OCI-LY3 (cell line): Measurements from ENCODE around the gene AANAT.

Experiments used
- EZH2phosphoT487 ChIP-seq: fragments of 200-600 bp; shearing (Covaris generic); IDR thresholded peaks from 2 replicates; pipeline ENCODE4 v1.6.1; 2018; ENCODE audit warnings: antibody characterized with exemption, mixed run types, low read depth
- TF ChIP-seq, protein P1 (sequence below): fragments of 200-600, 300-600 bp; sonication (generic); IDR thresholded peaks from 2 replicates; pipeline ENCODE4 v1.5.1; 2014; ENCODE audit warnings: antibody characterized with exemption, low read length, low read depth

DNA sequence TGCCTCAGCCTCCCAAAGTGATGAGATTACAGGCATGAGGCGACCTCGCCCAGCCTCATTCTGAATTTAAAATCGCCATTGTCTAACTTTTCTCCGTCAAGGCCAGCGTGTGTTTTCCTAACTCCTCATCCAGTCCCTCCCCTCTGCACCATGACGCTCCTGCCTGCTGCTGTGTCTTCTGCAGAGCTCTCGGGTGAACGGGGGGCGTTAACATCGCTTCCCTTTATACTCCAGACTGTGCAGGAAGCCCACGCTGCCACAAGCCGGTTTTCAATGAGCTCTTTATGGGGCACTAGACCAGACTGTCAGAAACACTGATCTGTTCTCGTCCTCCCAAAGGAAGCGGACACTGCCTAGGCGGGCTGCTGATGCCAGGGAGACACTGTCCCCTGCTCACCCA, 13.2 kb downstream of the AANAT start:
- TF ChIP-seq, protein P1, sequence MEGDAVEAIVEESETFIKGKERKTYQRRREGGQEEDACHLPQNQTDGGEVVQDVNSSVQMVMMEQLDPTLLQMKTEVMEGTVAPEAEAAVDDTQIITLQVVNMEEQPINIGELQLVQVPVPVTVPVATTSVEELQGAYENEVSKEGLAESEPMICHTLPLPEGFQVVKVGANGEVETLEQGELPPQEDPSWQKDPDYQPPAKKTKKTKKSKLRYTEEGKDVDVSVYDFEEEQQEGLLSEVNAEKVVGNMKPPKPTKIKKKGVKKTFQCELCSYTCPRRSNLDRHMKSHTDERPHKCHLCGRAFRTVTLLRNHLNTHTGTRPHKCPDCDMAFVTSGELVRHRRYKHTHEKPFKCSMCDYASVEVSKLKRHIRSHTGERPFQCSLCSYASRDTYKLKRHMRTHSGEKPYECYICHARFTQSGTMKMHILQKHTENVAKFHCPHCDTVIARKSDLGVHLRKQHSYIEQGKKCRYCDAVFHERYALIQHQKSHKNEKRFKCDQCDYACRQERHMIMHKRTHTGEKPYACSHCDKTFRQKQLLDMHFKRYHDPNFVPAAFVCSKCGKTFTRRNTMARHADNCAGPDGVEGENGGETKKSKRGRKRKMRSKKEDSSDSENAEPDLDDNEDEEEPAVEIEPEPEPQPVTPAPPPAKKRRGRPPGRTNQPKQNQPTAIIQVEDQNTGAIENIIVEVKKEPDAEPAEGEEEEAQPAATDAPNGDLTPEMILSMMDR = no peak
- TF ChIP-seq EZH2phosphoT487 = no peak
